ENCODE measurements around the gene SPPL2C.

The SPPL2C gene

GRCh38 chr17:45841883-45842525 is 2.7 kb upstream of the SPPL2C start:
- no peak overlapping the region for H3K4me3 ChIP-seq (ENCODE audit: control insufficient read depth, low read depth, low read length)
- DNase-seq (ENCODE audit: low read depth) = no peak
- no peak for TF ChIP-seq CTCF (conservative IDR thresholded peaks at IDR 0.05; ENCODE audit: control insufficient read depth, insufficient read depth, low read depth, low read length)

DNA sequence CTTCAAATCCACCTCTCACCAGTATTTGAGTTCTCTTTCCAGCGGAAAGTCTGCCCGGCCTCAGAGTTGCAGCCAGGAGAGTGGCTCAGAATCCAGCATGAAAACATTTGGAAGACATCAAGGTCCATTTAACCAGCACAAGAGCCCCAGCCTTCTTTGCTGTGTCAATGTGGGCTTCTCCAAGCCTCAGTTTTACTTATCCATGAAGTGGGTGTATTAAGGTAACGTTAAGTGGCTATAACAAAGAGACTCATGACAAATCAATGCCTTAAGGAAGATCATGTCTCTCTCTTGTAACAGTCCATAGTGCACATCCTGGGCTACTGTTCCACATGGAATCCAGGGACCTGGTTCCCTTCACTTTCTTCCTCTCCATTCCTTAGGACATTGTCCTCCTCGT is 959 bp upstream of the SPPL2C start:
- no peak for TF ChIP-seq CTCF (conservative IDR thresholded peaks at IDR 0.05; ENCODE audit: control insufficient read depth, insufficient read depth, low read depth, low read length)

GRCh38 chr17:45845376-45846185 is 900 bp downstream of the SPPL2C start:
- DNase-seq (ENCODE audit: low read depth) = no peak
- H3K4me3 ChIP-seq (ENCODE audit: control insufficient read depth, low read depth, low read length) = no peak overlapping the region
- TF ChIP-seq CTCF (conservative IDR thresholded peaks at IDR 0.05; ENCODE audit: control insufficient read depth, insufficient read depth, low read depth, low read length) = no peak

More for the DNA sequence above, 959 bp upstream of the SPPL2C start:
- DNase-seq (ENCODE audit: low read depth) = no peak
- H3K4me3 ChIP-seq (ENCODE audit: control insufficient read depth, low read depth, low read length) = no peak overlapping the region

- H3K4me3 ChIP-seq (ENCODE audit: control insufficient read depth, low read depth, low read length) = no peak overlapping the region
- no peak for DNase-seq (ENCODE audit: low read depth)
These were observed 1.5 kb downstream of the SPPL2C start for GRCh38 chr17:45846223-45846622.

DNA sequence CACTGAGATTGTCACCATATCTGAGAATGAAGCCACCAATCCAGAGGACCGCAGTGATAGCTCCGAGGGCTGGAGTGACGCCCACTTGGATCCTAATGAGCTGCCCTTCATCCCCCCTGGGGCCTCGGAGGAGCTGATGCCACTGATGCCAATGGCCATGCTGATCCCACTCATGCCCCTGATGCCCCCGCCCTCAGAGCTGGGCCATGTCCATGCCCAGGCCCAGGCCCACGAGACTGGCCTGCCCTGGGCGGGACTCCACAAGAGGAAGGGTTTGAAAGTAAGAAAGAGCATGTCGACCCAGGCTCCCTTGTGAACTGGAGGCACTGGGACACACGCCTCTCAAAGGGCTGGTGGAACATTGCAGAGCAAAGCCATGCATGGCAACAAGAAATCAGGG is 2.0 kb downstream of the SPPL2C start:
- H3K4me3 ChIP-seq (ENCODE audit: control insufficient read depth, low read depth, low read length) = no peak overlapping the region
- no peak for TF ChIP-seq CTCF (conservative IDR thresholded peaks at IDR 0.05; ENCODE audit: control insufficient read depth, insufficient read depth, low read depth, low read length)
- no peak for DNase-seq (ENCODE audit: low read depth)

More at GRCh38 chr17:45846223-45846622, 1.5 kb downstream of the SPPL2C start:
- no peak for TF ChIP-seq CTCF (conservative IDR thresholded peaks at IDR 0.05; ENCODE audit: control insufficient read depth, insufficient read depth, low read depth, low read length)

- DNase-seq (ENCODE audit: low read depth) = no peak
- TF ChIP-seq CTCF (conservative IDR thresholded peaks at IDR 0.05; ENCODE audit: control insufficient read depth, insufficient read depth, low read depth, low read length) = no peak
- no peak overlapping the region for H3K4me3 ChIP-seq (ENCODE audit: control insufficient read depth, low read depth, low read length)
These were observed 2.4 kb downstream of the SPPL2C start for GRCh38 chr17:45847101-45847500.

Data from fibroblast of mammary gland (primary cell).